GM21723 (cell line): ENCODE results near the gene GGCX.
"Not testable (repeated sequence)": the region's sequence is repeated elsewhere in the genome, so short reads cannot be mapped to it uniquely, and the experiment has no call there.

Source experiments
- ATAC-seq: cut with Tn5 transposase; IDR thresholded peaks from one replicate; pipeline ENCODE4 v1.9.1; 2021; ENCODE audit warnings: mild to moderate bottlenecking, moderate library complexity; ENCODE audit not compliant: unreplicated experiment

Gene GGCX

DNA sequence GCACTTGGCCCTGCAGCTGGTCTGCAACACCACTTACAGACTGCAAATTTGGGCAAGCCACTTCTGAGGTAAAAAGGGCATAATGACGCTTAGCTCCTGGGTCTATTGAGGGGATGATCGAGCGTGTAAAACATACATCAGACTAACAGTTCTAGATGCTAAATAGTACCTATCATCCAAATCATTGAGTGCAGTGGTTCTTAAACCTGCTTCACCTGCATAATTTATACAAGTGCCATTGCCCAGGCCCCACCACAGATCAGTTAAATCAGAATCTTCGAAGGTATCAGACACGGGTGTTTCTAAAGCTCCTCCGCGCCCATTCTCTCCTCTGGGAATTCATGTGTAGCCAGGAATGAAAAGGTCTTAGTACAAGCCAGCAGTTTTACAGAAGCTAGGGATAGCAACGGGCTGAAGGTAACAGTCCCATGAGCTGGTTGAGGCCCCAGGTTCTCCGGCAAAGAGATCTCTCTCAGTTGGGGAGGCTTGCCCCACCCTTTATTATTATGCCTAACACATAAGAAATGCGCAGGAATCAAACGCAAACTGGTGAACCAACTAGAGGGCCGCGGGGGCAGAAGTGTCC is 33.5 kb upstream of the GGCX start:
- ATAC-seq, result peak; percentile 2

DNA sequence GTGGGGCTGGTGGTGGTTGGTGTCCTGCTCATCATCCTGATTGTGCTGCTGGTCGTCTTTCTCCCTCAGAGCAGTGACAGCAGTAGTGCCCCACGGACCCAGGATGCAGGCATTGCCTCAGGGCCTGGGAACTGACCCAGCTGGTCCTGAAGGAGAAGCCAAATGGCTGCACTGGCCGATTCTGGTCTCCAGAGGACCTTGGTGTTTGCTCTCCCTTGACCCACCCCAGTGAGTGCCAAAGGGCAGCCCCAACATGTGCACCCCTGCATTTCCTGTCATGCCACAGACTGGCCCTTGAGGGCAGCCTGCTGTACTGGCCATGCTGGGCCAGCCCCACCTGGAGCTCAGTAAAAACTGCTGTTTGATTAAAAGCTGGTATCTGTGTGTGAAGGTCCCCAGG is 31.7 kb upstream of the GGCX start:
- ATAC-seq, result no peak

DNA sequence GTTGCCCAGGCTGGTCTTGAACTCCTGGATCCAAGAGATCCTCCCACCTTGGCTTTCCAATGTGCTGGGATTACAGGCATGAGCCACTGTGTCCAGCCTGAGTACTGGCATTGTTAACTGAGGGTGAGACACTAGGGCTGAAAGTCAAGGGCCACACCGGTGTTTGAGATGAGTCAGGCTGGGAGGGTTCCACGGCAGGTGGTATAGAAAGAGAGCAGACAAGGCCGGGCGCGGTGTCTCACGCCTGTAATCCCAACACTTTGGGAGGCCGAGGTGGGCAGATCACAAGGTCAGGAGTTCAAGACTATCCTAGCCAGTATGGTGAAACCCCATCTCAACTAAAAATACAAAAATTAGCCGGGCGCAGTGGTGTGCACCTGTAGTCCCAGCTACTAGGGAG is 31.0 kb upstream of the GGCX start:
- ATAC-seq, result not testable (repeated sequence)

DNA sequence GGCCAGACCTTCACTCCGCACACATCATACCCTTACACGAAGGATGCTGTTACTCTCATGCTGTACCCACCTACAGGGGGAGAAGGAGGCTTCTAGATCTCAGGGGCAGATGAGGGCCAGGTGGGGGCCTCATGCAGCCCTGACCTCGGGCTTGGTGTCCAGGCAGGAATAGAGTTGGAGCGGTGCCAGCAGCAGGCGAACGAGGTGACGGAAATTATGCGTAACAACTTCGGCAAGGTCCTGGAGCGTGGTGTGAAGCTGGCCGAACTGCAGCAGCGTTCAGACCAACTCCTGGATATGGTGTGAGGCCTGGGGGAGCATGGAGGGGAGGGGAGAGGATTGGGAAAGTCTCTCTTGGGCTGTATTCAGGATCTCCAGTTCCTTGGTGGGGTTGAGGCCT is 30.3 kb upstream of the GGCX start:
- ATAC-seq, result no peak

DNA sequence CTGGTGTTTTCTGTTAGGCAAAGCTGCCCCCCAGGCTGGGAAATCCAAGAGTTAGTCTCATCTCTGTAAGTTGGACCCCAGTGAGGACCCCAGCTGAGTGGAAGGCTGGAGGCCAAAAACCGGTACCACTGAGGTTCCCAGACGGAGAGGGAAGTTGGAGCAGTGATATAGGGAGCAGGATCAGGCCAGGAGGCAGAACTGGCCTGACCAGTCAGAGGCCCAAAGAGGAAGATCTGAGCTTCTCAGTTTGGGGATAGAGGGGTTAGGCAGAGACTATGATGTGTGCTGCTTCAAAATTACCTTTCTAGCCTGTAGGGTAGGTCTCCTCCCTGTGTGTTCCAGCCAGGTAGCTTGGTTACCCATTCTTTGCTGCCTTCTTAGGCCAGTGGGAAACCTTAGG is 29.7 kb upstream of the GGCX start:
- ATAC-seq, result no peak

DNA sequence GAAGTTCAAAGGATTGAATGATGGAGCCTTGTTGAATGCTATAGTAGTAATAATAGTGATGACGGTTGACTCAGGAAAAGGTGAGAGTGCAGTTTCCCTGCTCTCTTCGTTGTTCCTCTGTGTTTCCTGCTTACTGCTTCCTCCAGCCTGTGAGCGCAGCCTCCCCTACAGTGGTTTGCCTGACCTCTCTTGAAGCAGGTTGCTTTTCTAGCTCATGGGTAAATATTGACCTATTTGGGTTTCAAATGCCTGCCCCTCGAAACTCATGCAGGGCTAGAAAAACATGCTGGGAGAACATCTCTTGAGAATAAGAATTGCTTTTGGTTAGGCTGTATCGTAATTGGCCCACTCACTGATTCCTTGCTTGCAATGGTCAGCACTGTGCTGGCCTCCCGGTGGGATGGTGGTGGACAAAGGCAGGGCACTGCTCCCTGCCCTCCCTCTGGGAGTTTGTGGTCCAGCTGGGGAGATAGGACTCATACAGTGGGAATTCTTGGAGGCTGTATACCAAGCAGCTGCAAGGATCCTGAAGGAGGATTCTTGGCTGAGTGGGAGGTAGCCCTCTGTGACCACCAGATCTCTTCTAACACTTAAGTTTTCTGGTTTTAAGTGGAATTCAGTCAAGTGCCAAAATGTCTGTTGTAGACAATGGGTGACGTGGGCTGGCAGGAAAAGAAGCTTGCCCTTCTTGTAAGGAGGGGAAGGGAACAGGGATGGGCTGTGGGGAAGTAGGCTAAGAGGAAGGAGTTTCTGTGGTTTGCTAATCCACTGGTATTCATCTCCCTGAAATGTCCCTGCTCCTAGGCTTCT is 28.9 kb upstream of the GGCX start:
- ATAC-seq, result no peak

DNA sequence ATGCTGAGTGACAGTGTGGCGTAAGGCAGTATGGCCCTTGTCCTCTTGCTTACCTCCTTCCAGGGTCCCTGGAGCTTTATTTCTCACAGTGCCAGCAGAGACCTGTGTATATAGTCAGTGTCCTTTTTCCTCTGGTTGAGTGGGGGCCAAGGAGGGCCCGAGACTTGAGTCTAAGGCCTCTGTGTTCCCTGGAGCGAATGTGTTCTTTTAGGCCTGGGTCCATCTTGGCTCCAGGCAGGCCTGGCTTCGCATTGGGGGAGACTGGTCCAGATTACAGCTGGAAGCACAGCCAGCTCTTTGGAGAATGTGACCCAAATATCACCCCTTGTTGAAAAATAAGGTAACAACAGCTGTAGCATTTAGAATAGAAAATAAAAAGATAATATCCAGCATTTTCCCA is 27.9 kb upstream of the GGCX start:
- ATAC-seq, result no peak

DNA sequence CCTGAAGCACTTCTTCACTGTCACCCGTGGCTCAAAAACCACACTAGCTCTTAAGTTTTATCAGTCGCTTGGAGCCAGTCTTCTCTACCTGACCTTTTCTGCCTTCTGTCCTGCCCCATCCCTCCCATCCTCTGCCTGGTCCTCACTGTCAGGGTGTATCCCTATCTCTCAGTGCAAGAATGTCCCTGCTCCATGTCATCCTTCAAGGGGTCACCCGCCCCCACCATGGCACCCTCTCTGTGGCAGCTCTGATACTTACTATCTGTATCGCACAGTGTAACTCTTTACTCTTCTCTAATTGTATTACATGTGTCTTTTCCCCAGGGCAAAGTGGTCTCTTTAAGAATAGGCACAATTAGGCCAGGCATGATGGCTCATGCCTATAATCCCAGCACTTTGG is 27.4 kb upstream of the GGCX start:
- ATAC-seq, result no peak

DNA sequence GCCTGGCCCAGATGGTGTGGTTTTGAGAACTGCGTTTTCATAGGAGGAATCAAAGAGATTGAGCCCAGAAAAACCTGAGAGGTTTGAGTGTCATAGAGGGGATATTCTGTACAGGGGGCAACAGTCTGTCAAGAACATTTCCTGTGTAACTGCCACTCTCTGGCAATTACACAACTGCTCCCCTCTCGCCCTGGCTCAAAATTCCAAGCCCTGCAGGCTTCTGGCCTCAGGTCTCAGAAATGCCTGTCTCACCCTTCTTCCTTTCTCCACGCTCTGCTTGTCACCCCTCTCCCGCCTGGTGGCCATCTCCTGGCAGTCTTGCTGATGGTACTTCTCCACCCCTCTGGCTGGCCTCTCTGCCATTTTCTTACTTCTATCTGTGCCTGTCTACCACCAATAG is 26.9 kb upstream of the GGCX start:
- ATAC-seq, result no peak

DNA sequence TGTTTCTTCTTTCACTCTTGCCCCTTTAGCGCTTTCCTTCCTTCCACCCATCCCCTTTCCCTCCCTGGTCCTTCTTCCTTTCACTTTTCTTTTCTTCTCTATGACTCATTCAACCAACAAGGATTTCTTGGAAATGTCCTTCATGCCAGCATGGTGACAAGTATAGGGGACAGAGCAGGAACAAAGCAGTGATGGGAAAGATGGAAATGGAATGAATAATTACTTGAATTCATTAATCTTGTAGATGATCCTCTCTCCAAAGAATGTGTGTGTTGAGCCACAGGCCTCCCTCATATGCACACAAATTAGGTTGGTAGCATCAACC is 24.4 kb upstream of the GGCX start:
- ATAC-seq, result no peak

DNA sequence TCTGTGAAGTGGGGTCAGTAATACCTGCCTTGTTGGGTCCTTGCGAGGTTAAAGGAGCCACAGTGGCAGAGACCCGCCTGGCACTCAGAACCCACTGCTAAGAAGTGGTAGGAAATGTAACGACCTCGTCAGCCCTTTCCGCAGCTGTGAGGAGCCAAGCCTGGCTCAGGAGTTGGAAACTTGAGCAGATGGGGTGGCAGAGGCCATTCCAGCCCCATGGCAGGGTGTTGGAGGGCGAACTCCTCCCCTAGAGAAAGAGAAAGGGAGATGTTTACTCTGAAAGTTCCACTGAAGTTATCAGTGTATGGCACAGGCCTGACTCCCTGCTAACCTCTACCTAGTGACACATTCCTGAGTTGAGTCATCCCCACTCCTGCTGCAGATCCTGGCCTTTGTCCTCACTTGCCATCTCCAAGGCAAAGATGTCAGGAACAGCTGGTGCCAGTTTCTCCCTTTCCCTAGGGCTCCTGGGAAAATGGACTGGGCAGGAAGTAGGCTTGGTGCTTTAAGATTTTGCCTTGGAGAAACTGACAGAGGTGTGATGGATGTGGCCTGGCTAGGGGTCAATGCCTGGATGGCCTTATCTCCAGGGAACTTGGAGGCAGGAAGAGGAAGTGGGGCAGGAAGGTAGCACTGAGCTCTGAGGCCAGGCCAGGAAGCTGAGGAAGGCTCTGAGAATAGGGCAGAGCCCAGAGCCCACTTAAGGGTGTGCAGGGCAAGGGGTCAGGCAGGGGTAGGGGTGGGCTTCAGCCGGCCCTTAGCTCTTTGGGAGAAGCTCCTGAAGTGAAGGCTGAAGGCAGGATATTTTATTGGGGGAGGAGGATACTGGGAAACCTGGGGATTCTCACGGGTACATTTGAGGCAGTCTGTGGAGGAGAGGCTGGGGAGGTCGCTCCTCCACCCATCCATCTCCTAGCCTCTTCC is 23.8 kb upstream of the GGCX start:
- ATAC-seq, result peak; percentile 43

DNA sequence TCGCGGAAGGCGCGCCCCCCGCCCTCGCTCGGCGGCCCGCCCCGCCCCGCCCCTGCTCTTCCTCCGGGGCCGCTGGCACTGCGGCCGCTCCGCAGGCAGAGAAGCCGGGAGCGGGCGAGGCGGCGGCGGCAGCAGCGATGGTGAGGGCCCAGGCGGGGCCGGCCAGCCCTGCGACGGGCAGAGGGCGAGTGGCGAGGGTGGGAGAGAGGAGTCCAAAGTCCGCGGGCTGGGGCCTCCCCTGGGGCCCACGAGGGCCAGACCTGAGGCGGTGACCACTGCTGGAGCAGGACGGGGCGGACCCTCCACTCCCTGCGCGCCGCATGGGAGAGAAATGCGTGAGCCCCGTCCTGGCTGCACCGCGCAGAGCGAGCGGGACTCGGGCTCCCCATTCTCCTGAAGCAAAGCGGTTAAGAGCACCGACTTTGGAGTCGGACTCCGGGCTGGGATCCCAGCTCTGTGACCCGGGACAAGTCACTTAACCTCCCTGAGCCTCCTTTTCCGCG is 23.1 kb upstream of the GGCX start, which contains the start of gene VAMP5:
TSS of gene VAMP5 (plus strand) at position 78 of the 503 bp plus-strand sequence. CDS start at position 138, 60 bp downstream.
- ATAC-seq, result peak; percentile 58

DNA sequence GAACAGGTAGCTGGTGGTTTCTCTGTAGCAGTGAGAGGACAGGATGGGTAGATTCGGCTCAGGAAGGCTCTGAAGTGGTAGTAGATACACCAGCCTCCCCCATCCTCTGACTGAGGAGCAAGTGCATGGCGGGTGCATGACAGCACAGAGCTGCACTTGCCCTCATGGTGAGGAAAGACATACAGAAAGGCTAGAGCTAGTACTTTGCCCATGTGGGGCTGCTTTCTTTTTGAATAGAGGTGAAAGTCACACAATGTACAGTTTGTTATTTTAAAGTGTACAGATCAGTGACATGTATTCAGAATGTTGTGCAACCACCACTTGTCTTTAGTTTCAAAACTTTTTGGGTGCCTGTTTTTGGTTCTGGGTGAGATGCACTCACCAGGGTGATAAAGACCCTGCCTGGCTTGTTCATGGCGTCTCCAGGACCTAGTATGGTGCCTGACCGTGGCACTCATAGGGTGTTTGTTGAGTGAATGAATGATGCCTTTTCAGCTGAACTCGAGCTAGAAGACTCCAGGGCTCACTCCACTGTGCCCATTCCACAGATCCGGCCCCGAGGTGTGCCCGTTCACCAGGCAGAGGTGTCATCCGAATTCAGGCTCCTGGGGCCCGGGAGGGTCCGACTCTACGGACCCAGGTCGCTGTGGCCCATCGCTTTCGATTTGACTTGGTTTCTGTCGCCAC is 22.5 kb upstream of the GGCX start:
- peak; percentile 9 for ATAC-seq

DNA sequence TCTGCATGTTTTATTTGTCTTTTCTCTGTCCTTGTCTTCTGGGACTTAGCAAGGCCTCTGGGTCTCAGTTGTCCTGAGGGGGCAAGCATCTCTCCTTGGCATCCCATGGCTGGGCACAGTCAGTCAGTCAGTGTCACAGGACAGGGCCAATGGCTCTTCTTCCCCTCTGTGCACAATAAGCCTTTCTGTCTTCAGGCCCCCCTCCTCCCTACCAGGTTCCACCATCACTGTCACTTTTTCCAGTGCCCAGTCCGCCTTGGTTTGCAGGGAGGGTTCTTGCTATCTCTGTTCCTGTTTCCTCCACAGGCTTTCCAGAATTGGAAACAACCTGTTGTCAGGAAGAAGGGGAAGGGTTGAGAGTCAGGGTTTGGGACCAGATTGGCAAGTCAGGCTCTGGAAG is 21.2 kb upstream of the GGCX start:
- no peak for ATAC-seq

DNA sequence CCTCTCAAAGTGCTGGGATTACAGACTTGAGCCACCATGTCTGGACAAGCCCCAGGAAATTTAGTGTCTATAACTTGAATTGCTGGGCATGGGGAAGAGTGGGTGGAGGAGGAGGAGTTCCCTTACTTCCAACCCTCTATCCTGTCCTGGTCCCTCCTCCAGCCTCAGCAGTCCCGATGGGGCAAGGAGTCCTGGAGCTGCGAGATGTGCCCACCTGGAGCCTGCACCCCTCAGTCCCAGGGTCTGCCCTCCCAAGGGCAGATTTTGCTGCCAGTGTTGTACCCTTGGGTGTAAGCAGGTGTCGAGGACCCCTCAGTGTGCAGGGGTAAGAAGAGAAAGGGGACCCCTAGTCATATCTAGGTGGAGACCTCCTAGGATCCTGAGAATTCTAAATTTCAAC is 18.9 kb upstream of the GGCX start:
- no peak for ATAC-seq

DNA sequence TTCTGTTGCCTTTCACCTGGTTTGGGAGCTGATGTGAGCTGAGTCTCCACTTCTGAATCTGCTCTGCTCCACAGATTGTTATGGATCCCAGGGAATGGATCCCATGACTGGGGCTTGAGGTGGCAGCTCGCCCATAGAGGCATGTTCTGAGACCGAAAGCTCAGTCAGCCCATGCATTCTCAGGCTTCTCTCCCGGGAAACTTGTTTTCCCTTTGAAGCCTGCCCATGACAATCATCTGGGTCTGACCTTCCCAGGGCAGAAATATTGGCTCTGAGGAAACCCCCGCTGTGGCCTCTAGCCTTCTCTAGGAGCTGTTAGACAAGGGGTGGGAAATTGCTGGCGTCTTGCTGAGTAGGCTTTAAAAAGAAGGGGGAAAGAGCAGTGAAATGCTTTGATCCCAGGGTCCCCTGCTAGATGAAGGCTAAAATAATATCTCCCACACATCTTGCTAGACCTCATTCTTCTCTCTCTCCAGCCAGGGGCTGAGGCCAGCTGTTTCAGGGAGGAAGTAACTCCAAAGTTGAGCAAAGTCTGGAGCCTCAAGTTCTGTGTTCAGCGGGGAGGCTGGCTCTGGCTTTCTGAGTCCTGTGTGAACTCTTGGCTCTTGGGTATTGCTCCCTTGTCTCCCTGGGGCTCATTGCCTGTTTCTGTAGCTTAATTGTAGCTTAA is 18.1 kb upstream of the GGCX start:
- ATAC-seq, result no peak

DNA sequence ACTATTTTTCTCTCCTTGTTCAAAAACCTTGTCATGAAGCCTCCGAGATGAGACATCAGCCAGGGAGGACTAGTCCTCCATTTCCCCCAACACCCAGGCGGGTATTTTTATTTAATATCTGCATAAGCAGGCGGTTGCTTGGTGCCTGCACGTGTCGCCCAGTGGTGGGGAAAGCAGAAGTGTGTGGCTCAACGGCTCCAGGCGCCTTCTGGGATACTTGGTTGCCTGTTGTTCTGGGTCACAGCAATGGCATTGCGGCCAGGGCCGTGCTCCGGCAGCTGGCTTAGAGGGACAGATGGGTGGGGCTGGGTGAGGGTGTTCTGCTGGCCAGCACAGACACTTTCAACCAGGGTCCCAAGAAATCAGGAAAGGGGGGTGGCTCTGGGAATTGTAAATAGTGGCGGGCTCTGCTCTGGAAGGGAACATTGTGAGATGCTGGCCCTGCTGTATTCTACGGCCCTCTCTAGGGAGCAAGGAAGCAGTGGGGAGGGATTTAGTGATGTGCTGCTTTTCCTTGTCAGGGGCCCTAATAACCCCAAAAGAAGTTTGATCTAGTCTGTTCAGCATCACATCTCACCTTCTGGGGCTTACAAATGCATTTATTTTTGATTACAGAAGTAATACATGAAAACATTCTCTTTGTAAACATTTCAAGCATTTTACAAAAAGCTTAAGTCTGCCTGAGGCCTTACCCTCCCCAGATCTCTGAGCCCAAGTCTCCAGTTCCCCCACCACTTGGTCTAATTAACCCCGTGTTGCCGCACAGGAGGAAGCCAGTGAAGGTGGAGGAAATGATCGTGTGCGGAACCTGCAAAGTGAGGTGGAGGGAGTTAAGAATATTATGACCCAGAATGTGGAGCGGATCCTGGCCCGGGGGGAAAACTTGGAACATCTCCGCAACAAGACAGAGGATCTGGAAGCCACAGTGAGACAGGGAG is 17.2 kb upstream of the GGCX start:
- peak; percentile 43 for ATAC-seq

DNA sequence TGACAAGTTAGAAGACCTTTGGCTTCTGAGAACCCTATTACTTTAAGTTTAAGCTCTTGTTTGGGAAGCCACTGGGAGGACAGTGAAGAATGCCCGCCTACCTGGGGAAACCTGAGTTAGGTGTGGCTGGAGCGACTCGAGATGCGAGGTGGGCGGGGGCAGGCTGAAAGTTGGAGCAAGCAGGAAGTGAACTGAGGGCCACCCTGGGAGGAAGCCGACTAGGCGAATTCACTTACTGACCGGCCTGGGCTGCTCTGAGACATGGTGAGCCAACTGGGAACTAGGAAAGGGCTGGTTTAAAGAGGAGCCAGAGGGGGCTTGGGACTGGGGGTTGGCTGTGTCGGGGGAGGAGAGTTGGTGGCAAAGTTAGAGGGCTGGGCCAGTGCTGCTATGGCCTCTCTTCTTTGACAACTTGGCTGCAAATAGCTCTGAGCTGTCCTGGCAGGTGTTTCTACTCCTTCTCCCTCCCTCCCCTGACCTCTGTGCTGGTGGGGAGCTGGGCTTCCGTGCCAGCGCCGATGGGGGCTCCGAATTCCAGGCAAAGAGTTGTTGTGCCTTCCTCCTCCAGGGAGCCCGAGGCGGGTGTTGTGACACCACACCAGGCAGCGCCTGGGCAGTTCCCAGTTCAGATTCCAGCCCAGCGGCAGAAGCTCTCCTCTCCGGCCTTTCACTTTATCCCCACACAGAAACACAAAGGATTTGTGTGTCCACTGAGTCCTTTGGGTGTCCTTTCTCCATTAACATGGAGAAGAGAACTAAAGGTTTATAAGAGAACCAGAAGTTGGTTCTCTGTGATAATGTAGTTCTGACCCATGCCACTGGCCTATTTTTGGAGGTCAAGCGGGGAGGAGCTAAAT is 16.3 kb upstream of the GGCX start, which contains the start of gene VAMP8:
TSS of gene VAMP8 (plus strand) at position 201 of the 857 bp plus-strand sequence. CDS start at position 262, 61 bp downstream.
- peak; percentile 67 for ATAC-seq
